Large intestine (tissue), 12 donors: ENCODE measurements around the gene PALM2AKAP2. TPM values are rescaled to one million over a fixed set of nuclear protein-coding genes. Genes with fewer than 3 reads are reported as not detected.

Source experiments
- DNase-seq, 2 donors: peaks; one replicate each; pipeline versions ENCODE4 v3.0.0 to v3.0.0-alpha.2; 2013
- H3K27ac ChIP-seq: one replicate; pipeline ENCODE4 v1.5.1; 2013; ENCODE audit warnings: low read length
- H3K27me3 ChIP-seq: 2 replicates; pipeline ENCODE4 v1.6.1; 2013; ENCODE audit warnings: low read length; ENCODE audit not compliant: control insufficient read depth, insufficient read depth
- H3K36me3 ChIP-seq: 2 replicates; pipeline ENCODE4 v1.6.1; 2013; ENCODE audit warnings: low read length; ENCODE audit not compliant: control insufficient read depth, insufficient read depth
- H3K4me1 ChIP-seq: one replicate; pipeline ENCODE4 v1.6.1; 2013; ENCODE audit warnings: low read length; ENCODE audit not compliant: control insufficient read depth, insufficient read depth
- H3K4me3 ChIP-seq: one replicate; pipeline ENCODE4 v1.5.1; 2013; ENCODE audit warnings: low read length
- H3K9me3 ChIP-seq: one replicate; pipeline ENCODE4 v1.6.1; 2013; ENCODE audit warnings: mild to moderate bottlenecking, low read depth, low read length, moderate library complexity; ENCODE audit not compliant: control insufficient read depth
- WGBS: methylation state at CpG from one replicate; pipeline ENCODE4 v1.1.5; 2013; ENCODE audit warnings: low lambda C conversion rate; ENCODE audit not compliant: insufficient coverage; 5-methylcytosine and 5-hydroxymethylcytosine counted together
- long read RNA-seq, 11 donors: transcript quantifications; one replicate each; lab custom pipeline, GENCODE V29; 2026
- polyA plus RNA-seq: library from polyadenylated mRNA; unstranded; fragments of 120-200 nt; gene quantifications from one replicate; pipeline ENCODE4 v1.2.1, GENCODE V29; 2013

The PALM2AKAP2 gene
- 4.3 TPM for polyA plus RNA-seq
- long read RNA-seq, donor 1, partial matches to known transcripts = 0 of 1 reads
- long read RNA-seq, donor 1, other reads (novel, unspliced or antisense) = 0 of 1 reads
- long read RNA-seq, donor 2, partial matches to known transcripts = 8 of 8 reads
- long read RNA-seq, donor 2, other reads (novel, unspliced or antisense) = 0 of 8 reads
- long read RNA-seq, donor 3 = 0 reads
- long read RNA-seq, donor 4 = 0 reads
- long read RNA-seq, donor 5, partial matches to known transcripts = 0 of 1 reads
- long read RNA-seq, donor 5, other reads (novel, unspliced or antisense) = 0 of 1 reads
- long read RNA-seq, donor 6 = 0 reads
- long read RNA-seq, donor 7, partial matches to known transcripts = 14 of 15 reads
- long read RNA-seq, donor 7, other reads (novel, unspliced or antisense) = 0 of 15 reads
- long read RNA-seq, donor 8 = 0 reads
- long read RNA-seq, donor 9, partial matches to known transcripts = 5 of 5 reads
- long read RNA-seq, donor 9, other reads (novel, unspliced or antisense) = 0 of 5 reads
- long read RNA-seq, donor 10 = 0 reads
- long read RNA-seq, donor 11 = 0 reads

GRCh38 chr9:109779711-109780452 lies at the start of gene PALM2AKAP2:
TSS of gene PALM2AKAP2 (plus strand) at chr9:109780198. CDS start at chr9:109780489, 291 bp downstream.
- no CpG with 5 or more reads among the region's 85 CpGs for WGBS

DNA sequence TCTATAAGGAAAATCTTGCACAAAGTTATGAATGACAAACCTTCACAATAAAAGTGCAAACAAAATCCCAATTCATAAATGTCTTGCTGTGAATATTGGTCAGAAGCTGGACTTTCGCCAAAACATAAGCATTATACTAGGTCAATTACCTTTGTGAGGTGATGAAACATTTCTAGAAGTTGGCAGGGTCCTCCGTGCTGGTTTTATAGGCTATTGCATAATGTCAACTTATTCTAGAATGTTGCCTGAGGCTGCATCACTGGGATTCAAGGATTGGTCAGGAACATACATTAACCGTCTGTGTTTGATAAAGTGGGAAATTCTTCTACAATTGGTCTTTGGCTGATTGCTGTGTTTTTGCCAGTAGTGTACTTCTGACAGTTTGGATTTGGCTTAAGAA lies 49.8 kb upstream of the PALM2AKAP2 start:
- no peaks in the 10 kb centered on the region for H3K27me3 ChIP-seq
- no peak overlapping the region for H3K4me3 ChIP-seq
- no peaks in the 10 kb centered on the region for H3K9me3 ChIP-seq
- H3K4me1 ChIP-seq = no peaks in the 10 kb centered on the region
- WGBS = no CpG with 5 or more reads among the region's 3 CpGs
- no peaks in the 10 kb centered on the region for H3K36me3 ChIP-seq
- peak; percentile 30 to 60 for DNase-seq
- no peak overlapping the region for H3K27ac ChIP-seq

More at GRCh38 chr9:109779711-109780452, at the start of gene PALM2AKAP2:
- Histone ChIP-seq H3K4me3 (peak within 1 kb of the TSS; percentile 51), H3K27ac (peak within 1 kb of the TSS; percentile 33), H3K9me3 (no peaks in the 10 kb centered on the region), H3K27me3 (peaks cover 24% of the 10 kb centered on the region), H3K4me1 (no peaks in the 10 kb centered on the region), H3K36me3 (no peaks in the 10 kb centered on the region)
- peak; percentile 38 to 63 for DNase-seq

DNA sequence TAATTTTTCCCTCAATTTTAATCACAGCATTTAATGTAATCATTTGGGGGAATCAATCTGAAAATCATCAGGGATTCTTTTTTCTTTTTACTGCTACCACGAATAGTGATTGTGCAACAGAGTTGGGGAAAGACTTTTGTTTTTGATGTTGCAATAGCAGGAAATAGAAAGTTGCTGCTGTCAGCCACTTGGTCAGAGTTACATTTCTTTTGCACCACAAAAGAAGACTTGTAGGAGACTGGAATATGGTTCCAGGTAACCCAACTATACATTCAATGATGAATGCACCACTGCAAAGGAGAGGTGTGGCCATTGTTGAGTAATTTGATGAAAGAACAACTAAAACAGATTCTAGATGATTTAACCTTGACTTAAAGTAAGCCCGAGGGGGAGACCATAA lies 46.3 kb upstream of the PALM2AKAP2 start:
- H3K27me3 ChIP-seq = peaks cover 5% of the 10 kb centered on the region
- peak in 1 of 2 donors; percentile 46 for DNase-seq
- no peaks in the 10 kb centered on the region for H3K4me1 ChIP-seq
- no peaks in the 10 kb centered on the region for H3K9me3 ChIP-seq
- H3K4me3 ChIP-seq = no peak overlapping the region
- no peak overlapping the region for H3K27ac ChIP-seq
- 100% methylated on average over 1 of the region's 2 CpGs for WGBS
- H3K36me3 ChIP-seq = no peaks in the 10 kb centered on the region

DNA sequence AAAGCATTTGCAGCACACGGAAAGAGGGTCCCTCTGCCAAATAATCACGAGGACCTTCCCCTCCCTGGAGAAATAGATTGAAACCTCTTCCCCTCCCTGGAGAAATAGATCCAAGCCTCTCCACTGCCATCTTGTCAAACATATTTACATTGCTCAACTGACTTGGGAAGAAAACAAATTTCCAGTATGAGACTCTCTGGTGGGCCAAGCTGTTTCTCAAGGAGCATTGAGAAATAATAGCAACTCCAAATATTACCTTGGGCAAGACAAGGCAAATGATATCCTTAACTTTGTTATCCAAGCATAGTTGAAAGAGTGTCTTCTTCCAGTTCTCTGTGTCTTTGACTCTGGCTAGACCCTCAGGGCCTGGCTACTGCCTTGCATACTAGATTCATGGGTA lies 45.2 kb upstream of the PALM2AKAP2 start:
- no peak for DNase-seq
- no peaks in the 10 kb centered on the region for H3K4me1 ChIP-seq
- no peak overlapping the region for H3K27ac ChIP-seq
- peaks cover 5% of the 10 kb centered on the region for H3K27me3 ChIP-seq
- H3K4me3 ChIP-seq = no peak overlapping the region
- WGBS = 20% methylated on average over 1 of the region's 2 CpGs
- H3K36me3 ChIP-seq = no peaks in the 10 kb centered on the region
- no peaks in the 10 kb centered on the region for H3K9me3 ChIP-seq

DNA sequence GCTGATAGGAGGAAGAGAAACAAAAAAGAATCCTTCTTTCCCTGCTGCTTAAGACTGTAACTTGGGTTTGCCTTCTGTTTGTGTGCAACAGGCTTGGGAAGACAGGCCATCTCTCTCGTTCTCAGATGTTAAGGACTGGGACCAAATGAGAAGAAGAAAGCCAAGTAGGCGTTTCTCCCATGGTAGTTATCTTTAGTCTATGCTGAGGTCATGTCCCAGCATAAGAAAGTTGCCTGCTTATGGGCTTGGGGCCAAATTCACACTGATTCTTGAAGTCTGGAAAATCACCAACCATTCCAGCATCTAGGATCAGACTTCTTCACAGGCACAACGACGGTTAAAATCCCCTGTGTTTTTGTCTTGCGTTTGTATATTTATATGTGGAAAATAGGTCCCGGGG lies 44.2 kb upstream of the PALM2AKAP2 start:
- H3K4me1 ChIP-seq = no peaks in the 10 kb centered on the region
- peaks cover 5% of the 10 kb centered on the region for H3K27me3 ChIP-seq
- no peak overlapping the region for H3K4me3 ChIP-seq
- no peaks in the 10 kb centered on the region for H3K36me3 ChIP-seq
- no peaks in the 10 kb centered on the region for H3K9me3 ChIP-seq
- DNase-seq = no peak
- 88% methylated on average over 3 of the region's 6 CpGs for WGBS
- H3K27ac ChIP-seq = no peak overlapping the region

DNA sequence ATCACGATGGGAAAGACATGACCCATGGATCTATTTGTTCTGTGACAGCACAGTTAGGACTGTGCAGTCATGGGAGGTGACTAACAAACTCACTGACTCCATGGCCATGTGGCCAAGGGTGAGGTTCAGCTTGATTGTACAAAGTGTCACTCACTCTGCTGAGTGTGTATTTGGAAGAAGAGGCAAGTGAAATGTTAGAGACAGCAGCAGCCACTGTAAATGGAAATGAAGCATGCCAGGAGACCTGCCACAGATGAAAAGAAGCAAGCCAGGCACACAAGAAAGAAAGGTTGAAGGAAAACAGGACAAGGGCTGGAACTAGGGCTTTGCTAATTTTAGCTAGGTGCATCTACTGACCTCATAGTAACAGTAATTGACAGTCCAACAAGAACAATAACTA lies 42.7 kb upstream of the PALM2AKAP2 start:
- Histone ChIP-seq H3K27ac (no peak overlapping the region), H3K4me1 (no peaks in the 10 kb centered on the region)
- WGBS = no CpG with 5 or more reads among the region's 1 CpG

DNA sequence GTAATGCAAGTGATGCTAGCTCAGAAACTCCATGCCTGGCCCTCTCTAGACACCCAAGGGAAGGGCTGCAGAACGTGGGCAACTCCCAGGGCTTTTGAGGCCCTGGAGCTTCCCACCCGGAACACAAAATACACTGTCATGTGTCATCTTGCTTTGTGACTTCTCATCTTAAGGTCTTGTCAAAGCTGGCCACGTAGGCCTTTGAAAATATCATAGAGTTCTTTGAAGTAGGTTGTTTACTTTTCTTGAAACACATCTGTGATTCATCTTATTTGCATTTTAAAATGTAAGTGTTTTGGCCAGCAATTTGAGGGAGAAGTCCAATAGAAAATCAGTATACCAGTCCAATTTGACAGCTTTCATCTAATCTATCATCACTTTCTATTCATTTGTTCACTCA lies 40.2 kb upstream of the PALM2AKAP2 start:
- no CpG with 5 or more reads among the region's 3 CpGs for WGBS
- H3K27me3 ChIP-seq = peaks cover 11% of the 10 kb centered on the region

More for the DNA sequence above, 42.7 kb upstream of the PALM2AKAP2 start:
- no peak for DNase-seq
- H3K4me3 ChIP-seq = no peak overlapping the region
- no peaks in the 10 kb centered on the region for H3K9me3 ChIP-seq
- no peaks in the 10 kb centered on the region for H3K36me3 ChIP-seq
- peaks cover 5% of the 10 kb centered on the region for H3K27me3 ChIP-seq

GRCh38 chr9:109742776-109743348 lies 37.1 kb upstream of the PALM2AKAP2 start:
- no peaks in the 10 kb centered on the region for H3K36me3 ChIP-seq
- no CpG with 5 or more reads among the region's 2 CpGs for WGBS
- no peak for DNase-seq

More for the DNA sequence above, 40.2 kb upstream of the PALM2AKAP2 start:
- no peaks in the 10 kb centered on the region for H3K4me1 ChIP-seq
- H3K36me3 ChIP-seq = no peaks in the 10 kb centered on the region
- H3K9me3 ChIP-seq = no peaks in the 10 kb centered on the region
- no peak overlapping the region for H3K27ac ChIP-seq
- no peak overlapping the region for H3K4me3 ChIP-seq
- DNase-seq = no peak

GRCh38 chr9:109743696-109744095 lies 36.3 kb upstream of the PALM2AKAP2 start:
- H3K27me3 ChIP-seq = peaks cover 5% of the 10 kb centered on the region
- 91% methylated on average over 1 of the region's 2 CpGs for WGBS

More at GRCh38 chr9:109742776-109743348, 37.1 kb upstream of the PALM2AKAP2 start:
- H3K27ac ChIP-seq = no peak overlapping the region
- no peaks in the 10 kb centered on the region for H3K9me3 ChIP-seq
- no peaks in the 10 kb centered on the region for H3K4me1 ChIP-seq
- no peak overlapping the region for H3K4me3 ChIP-seq
- H3K27me3 ChIP-seq = peaks cover 5% of the 10 kb centered on the region

More at GRCh38 chr9:109743696-109744095, 36.3 kb upstream of the PALM2AKAP2 start:
- Histone ChIP-seq H3K36me3 (no peaks in the 10 kb centered on the region), H3K27ac (no peak overlapping the region), H3K9me3 (no peaks in the 10 kb centered on the region), H3K4me1 (no peaks in the 10 kb centered on the region), H3K4me3 (no peak overlapping the region)
- no peak for DNase-seq
